HG03432 (cell line): ENCODE results near the gene FPR2.
"Not testable (repeated sequence)": the region's sequence is repeated elsewhere in the genome, so short reads cannot be mapped to it uniquely, and the experiment has no call there.

Experiments used
- ATAC-seq: cut with Tn5 transposase; IDR thresholded peaks from one replicate; pipeline ENCODE4 v1.9.1; 2021; ENCODE audit warnings: mild to moderate bottlenecking, moderate library complexity; ENCODE audit not compliant: unreplicated experiment

Gene FPR2

GRCh38 chr19:51739466-51740213, 21.3 kb upstream of the FPR2 start:
- ATAC-seq: no peak

- no peak for ATAC-seq
Observed at GRCh38 chr19:51740356-51740755, 20.6 kb upstream of the FPR2 start.

DNA sequence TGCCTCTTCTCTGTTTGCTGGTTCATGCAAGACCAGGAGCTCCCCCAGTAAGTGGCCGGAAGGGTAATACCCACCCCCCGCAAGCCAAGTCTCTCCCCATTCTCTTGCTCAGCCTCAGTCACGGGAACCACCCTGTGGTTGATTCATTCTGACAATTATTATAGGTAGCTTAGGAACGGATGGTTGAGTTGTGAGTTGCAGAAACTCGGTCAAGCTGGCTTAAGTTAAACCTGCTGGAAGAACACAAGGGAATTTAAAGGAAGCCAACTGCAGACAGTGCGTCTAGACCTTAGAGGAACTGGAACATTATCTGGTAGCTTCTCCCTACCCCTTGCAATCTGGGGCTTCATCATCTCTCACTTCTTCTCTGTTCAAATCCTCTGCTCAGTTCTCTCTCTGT, 18.2 kb upstream of the FPR2 start:
- no peak for ATAC-seq

DNA sequence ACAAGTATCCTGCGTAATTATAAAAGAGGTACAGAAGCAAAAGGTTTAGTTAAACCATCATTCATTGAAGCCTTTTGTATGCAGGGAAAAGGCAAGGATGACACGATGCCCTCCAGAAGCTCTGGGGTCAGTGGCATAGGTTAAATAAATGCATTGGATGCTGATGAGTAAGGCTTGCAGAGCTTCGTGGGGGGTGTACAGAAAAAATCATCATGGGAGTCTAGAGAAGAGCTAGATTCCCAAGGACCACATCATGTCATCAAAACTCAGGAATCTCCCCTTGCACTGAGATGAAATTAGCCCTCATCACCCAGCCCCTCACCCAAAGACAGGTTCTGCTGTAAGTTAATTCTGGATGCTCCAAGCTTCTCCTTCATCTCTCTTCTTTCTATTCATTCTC, 17.6 kb upstream of the FPR2 start:
- no peak for ATAC-seq

DNA sequence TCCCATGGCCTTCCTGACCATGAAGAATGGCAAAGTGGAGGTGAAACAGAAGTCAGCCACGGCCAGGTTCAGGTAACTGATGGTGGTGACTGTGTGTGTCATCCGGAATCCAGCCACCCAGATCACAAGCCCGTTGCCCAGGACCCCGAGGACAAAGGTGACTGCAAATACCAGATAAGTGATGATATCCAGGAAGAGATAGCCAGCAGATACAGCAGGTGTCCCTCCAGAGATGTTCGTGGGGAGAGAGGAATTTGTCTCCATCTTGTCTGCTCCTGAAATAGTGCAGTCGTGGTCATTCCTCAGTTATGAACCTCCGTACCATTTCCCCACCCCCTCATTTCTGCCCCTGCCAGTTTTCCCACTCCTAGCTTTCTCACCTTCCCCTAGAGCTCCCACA, 14.2 kb upstream of the FPR2 start:
- ATAC-seq: no peak

DNA sequence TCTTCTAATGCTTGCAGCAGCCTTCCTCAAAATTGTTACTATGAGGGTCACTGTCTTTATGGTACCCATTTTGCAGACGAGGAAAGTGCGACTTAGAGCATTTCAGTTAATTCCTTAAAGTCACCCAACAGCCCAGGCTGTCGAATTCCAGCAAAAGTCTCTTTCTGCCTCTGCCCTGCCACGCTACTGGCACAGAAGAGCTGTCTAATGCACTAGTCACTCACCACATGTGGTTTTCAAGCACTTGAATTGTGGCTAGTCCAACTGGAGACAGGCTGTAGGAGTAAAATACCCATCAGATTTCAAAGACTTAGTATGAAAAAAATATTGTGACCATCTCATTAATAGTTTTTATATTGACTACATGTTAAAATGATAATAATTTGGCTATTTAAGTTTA, 11.0 kb upstream of the FPR2 start:
- no peak for ATAC-seq

GRCh38 chr19:51750400-51751094, 10.4 kb upstream of the FPR2 start:
- no peak for ATAC-seq

- ATAC-seq: no peak
Observed at GRCh38 chr19:51751655-51752054, 9.3 kb upstream of the FPR2 start, which contains the start of gene FPR1. FPR1 (minus strand) TSS chr19:51751878; CDS start chr19:51746994, 4,884 bp downstream.

- no peak for ATAC-seq
Observed at GRCh38 chr19:51754109-51754508, 6.9 kb upstream of the FPR2 start.

DNA sequence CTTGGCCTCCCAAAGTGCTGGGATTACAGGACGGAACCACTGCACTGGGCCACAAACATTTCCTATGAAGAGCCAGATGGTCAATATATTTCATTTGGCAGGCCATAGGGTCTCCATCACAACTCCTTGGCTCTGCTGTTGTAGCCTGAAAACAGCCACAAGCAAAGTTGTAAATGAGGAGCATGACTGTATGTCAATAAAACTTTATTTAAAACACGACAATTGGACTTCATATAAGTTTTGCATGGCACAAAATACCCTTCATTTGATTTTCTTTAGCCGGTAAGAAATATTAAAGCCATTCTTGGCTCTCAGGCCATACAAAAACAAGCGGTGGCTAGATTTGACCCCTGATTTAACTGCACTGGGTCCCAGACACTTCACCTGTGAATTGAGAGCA, 6.2 kb upstream of the FPR2 start:
- no peak for ATAC-seq

GRCh38 chr19:51755571-51755970, 5.4 kb upstream of the FPR2 start:
- no peak for ATAC-seq

DNA sequence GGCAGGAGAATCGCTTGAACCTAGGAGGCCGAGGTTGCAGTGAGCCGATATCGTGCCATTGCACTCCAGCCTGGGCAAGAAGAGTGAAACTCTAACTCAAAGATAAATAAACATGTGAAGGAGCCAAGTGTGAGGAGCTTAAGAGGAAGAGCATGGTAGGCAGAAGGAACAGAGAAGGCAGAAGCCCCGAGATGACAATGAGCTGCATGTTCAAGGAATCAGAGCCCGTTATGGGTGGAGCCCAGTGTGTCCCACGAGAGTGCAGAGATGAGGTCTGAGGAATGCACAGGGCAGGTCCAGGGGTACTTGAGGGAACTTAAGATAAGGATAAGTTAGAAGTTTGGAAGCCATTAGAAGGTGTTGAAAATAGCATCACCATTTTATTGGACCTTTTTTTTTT, 716 bp downstream of the FPR2 start:
- ATAC-seq: no peak

DNA sequence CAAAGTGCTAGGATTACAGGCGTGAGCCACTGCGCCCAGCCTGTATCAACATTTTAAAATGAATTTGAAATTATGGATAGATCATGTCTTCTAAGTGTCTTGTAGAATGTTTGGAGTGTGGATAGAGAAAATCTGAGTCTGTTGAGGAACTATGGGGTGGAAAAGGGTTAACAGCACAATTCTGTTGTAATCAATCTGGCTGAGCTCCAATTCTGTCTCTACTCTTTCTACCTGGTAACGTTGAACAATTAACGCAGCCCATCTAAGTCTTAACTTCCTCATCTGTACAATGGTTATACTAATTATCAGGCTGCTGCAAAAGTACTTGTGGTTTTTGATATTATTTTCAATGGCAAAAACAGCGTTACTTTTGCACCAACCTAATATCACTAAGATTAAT, 4.1 kb downstream of the FPR2 start:
- ATAC-seq: no peak

GRCh38 chr19:51766461-51766860, 5.5 kb downstream of the FPR2 start:
- ATAC-seq: no peak

DNA sequence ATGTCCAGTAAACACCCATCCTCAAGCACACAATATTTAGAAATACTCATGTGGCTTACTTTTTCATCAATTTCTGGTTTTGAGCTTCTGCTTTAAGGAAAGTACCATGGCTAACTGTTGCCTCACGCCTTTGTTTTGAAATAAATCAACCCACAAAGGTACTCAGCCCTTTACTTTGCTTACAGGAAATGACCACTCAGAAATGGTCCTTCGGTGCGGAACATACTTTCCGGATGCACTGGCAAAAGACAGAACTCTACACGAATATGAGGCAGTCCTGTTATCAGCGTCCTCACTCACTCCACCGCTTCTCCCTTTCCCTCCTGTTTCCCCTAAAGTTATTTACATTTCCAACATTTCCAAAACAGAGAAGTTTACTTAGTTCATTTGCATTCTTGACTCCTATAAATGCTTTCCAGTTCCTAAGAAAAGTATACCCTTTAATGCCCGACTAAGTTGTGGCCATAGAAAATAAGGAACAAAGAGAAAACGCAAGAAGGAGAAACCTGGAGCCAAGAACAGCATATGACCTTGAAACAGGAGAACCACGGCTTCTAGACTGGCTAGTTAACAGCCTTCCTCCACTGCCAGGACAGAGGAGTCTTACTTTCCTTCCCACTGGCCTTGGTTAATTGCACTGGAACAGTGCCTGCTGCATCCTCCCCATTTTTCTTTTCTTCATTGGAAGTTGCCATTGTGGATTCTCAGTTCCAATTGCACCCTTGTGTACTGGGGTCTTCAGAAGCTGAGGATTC, 10.6 kb downstream of the FPR2 start:
- no peak for ATAC-seq

DNA sequence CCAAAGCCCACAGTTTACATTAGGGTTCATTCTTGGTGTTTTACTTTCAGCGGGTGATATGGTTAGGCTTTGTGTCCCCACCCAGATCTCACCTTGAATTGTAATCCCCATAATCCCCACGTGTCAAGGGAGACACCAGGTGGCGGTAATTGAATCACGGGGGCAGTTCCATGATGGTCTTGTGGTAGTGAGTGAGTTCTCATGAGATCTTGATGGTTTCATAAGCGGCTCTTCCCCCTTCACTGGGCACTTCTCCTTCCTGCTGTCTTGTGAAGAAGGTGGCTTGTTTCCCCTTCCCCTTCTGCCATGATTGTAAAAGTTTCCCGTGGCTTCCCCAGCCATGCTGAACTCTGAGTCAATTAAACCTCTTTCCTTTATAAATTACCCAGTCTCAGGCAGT, 12.0 kb downstream of the FPR2 start:
- ATAC-seq: no peak

- not testable (repeated sequence) for ATAC-seq
Observed at GRCh38 chr19:51776561-51776960, 15.6 kb downstream of the FPR2 start.

GRCh38 chr19:51777570-51778462, 16.8 kb downstream of the FPR2 start:
- no peak for ATAC-seq

DNA sequence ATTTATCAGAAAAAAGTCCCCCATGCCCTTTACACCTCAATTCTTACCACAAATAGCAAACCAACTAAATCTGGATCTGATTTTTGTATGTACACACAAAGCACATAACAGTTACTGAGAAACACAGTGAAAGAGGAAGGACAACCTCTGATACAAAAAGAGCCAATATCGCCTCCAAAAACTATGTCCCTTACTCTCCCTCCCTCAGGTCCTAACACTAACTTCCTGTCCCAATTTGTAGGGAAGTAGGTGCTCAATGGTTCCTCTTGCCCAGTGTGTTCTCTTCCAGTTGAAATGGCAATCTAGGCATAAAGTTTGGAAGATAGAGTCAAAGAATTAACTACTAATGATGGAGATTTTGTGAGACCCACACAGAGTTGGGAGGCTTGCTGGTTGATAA, 18.2 kb downstream of the FPR2 start:
- no peak for ATAC-seq

DNA sequence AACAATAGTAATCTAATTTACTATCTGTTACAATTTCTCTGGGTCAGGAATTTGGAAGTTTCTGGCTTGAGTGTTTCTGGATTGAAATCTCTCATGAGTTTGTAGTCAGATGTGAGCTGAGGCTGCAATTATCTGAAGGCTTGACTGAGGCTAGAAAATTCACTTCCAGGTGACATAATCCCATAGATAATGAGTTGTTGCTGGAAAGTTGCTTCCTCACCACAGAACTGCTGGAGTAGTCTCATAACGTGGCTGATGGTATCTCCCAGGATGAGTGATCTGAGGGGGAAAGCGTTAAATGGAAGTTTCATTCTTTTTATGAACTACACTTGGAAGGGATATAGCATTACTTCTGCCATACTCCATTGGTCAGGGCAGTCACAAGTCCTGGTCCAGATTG, 18.7 kb downstream of the FPR2 start:
- no peak for ATAC-seq

DNA sequence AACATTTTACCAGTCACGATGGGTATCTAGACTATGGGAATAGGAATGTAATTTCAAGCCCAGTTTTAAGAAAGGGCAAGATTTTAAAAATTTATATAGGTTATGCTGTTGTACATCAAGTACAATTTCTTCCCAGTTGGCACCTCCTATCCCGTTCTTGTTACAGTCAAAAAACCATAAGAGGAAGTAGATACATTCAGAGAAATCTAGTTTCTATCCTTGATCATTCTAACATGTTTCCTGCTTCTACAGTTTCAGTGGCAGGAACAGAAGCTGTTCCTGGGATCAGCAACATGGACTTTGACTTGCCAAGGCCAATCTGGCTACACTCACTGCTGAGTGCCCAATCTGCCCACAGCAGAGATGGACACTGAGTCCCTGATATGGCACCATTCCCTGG, 19.3 kb downstream of the FPR2 start:
- no peak for ATAC-seq
